K562 (cell line): ENCODE results near the gene CAMK1D.

Experiments used
- LARP7 ChIP-seq: fragments of 450-650 bp; IDR thresholded peaks from 2 replicates; pipeline ENCODE4 v1.6.1; 2016
- TFAM ChIP-seq: fragments of 250-450 bp; sonication (Bioruptor Pico); conservative IDR thresholded peaks from 2 replicates; pipeline ENCODE4 v1.5.0; 2021; ENCODE audit warnings: mild to moderate bottlenecking, moderate library complexity
- TF ChIP-seq, protein P1 (sequence below): sonication (generic); formaldehyde crosslinking; IDR thresholded peaks from 2 replicates; pipeline ENCODE4 v1.8.0; 2022; ENCODE audit warnings: mild to moderate bottlenecking, missing genetic modification reagents, borderline replicate concordance

DNA sequence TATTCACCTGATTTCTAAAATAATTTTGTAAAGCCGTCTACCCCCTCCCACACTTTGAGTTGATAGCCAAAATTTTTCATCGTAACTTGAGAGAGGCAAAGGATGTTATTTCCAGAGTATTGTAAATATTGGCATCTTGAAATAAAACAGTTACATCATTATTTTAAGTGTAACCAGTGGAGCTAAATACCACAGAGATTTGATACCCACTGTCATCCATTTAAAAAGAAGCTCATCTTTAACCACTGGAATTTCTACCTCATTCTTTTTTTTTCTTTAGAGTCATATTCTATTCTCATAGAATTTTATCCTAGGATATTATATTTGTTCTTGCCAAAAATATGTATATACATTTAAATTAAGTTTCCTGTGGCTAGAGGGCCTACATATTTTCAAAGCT is 48.6 kb downstream of the CAMK1D start:
- TF ChIP-seq, protein P1, sequence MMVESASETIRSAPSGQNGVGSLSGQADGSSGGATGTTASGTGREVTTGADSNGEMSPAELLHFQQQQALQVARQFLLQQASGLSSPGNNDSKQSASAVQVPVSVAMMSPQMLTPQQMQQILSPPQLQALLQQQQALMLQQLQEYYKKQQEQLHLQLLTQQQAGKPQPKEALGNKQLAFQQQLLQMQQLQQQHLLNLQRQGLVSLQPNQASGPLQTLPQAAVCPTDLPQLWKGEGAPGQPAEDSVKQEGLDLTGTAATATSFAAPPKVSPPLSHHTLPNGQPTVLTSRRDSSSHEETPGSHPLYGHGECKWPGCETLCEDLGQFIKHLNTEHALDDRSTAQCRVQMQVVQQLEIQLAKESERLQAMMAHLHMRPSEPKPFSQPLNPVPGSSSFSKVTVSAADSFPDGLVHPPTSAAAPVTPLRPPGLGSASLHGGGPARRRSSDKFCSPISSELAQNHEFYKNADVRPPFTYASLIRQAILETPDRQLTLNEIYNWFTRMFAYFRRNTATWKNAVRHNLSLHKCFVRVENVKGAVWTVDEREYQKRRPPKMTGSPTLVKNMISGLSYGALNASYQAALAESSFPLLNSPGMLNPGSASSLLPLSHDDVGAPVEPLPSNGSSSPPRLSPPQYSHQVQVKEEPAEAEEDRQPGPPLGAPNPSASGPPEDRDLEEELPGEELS = no peak
- TF ChIP-seq LARP7 (no peak), TFAM (CRISPR knock-in tag) (no peak)
